SK-N-SH (cell line): ENCODE measurements around the gene PTPRA. TPM values are rescaled to one million over a fixed set of nuclear protein-coding genes. Genes with fewer than 3 reads are reported as not detected.

Experiments
- CTCF ChIA-PET: fragments of 300-600, 350-600 bp; formaldehyde crosslinking; extraction: SDS; loops from one replicate; lab custom pipeline; 2021; lab: Yijun Ruan, JAX
- POLR2A ChIA-PET: fragments of 350-600 bp; sonication (Branson Sonifier 250); formaldehyde crosslinking; extraction: SDS; loops from one replicate; lab custom pipeline; 2020; ENCODE audit warnings: antibody characterized with exemption, inconsistent platforms; lab: Yijun Ruan, JAX
- DNase-seq: peaks from one replicate; pipeline ENCODE4 v3.0.0; 2012
- H2AFZ ChIP-seq: fragments of 200-600 bp; sonication (generic); 2 replicates; pipeline ENCODE4 v1.8.1; 2016; ENCODE audit warnings: antibody characterized with exemption, mild to moderate bottlenecking, low read depth
- H3F3A ChIP-seq: fragments of 200-600 bp; sonication (generic); replicated peaks from 2 replicates; pipeline ENCODE3; 2016; ENCODE audit warnings: antibody characterized with exemption, mild to moderate bottlenecking; ENCODE audit not compliant: insufficient read depth
- H3K27ac ChIP-seq, 2 experiments: fragments of 200-500 bp in 1 of 2; fragments of 200-600 bp in 1 of 2; sonication (Bioruptor generic) in 1 of 2; sonication (generic), shearing (Covaris generic) in 1 of 2; 2 replicates each; pipeline versions ENCODE4 v1.5.1 to v1.6.1; 2014 to 2016; ENCODE audit warnings: low read depth in 2 of 2, inconsistent platforms in 1 of 2, low read length in 1 of 2, mild to moderate bottlenecking in 1 of 2, mixed read lengths in 1 of 2
- H3K27me3 ChIP-seq: fragments of 200-600 bp; sonication (generic), shearing (Covaris generic); 2 replicates; pipeline ENCODE4 v1.6.1; 2016; ENCODE audit warnings: mixed run types; ENCODE audit not compliant: insufficient read depth
- H3K36me3 ChIP-seq, 2 experiments: fragments of 200-500 bp in 1 of 2; fragments of 200-600 bp in 1 of 2; sonication (Bioruptor generic) in 1 of 2; sonication (generic) in 1 of 2; replicated peaks in 1 of 2; 2 replicates each; pipeline versions ENCODE3 to v1.5.1; 2014 to 2016; ENCODE audit warnings: low read length in 1 of 2, mild to moderate bottlenecking in 1 of 2; ENCODE audit not compliant: insufficient read depth in 2 of 2, control insufficient read depth in 1 of 2
- H3K4me1 ChIP-seq, 2 experiments: fragments of 200-500 bp in 1 of 2; fragments of 200-600 bp in 1 of 2; sonication (Bioruptor generic) in 1 of 2; sonication (generic), shearing (Covaris generic) in 1 of 2; 2 replicates each; pipeline versions ENCODE4 v1.5.1 to v1.6.1; 2014 to 2016; ENCODE audit warnings: low read depth in 1 of 2, low read length in 1 of 2, mixed run types in 1 of 2; ENCODE audit not compliant: insufficient read depth in 2 of 2, control insufficient read depth in 1 of 2
- H3K4me2 ChIP-seq: fragments of 200-600 bp; sonication (generic), shearing (Covaris generic); 2 replicates; pipeline ENCODE4 v1.6.1; 2017; ENCODE audit warnings: mixed run types
- H3K4me3 ChIP-seq, 2 experiments: fragments of 200-500 bp in 1 of 2; fragments of 200-600 bp in 1 of 2; sonication (Bioruptor generic) in 1 of 2; sonication (generic), shearing (Covaris generic) in 1 of 2; 2 replicates each; pipeline versions ENCODE4 v1.5.1 to v1.8.1; 2014 to 2016; ENCODE audit warnings: low read depth in 2 of 2, inconsistent platforms in 1 of 2, low read length in 1 of 2, mild to moderate bottlenecking in 1 of 2, mixed read lengths in 1 of 2, moderate library complexity in 1 of 2
- H3K79me2 ChIP-seq: fragments of 200-600 bp; sonication (generic); 2 replicates; pipeline ENCODE4 v1.8.1; 2017; ENCODE audit warnings: mild to moderate bottlenecking; ENCODE audit not compliant: insufficient read depth
- H3K9ac ChIP-seq: fragments of 200-600 bp; sonication (generic); 2 replicates; pipeline ENCODE4 v1.6.1; 2017; ENCODE audit warnings: mixed run types
- H3K9me2 ChIP-seq: fragments of 200-600 bp; sonication (generic); 2 replicates; pipeline ENCODE4 v1.6.1; 2017; ENCODE audit warnings: mixed run types
- H3K9me3 ChIP-seq: fragments of 200-600 bp; sonication (generic); 2 replicates; pipeline ENCODE4 v1.6.1; 2017; ENCODE audit warnings: mixed run types, mild to moderate bottlenecking, moderate library complexity
- H4K20me1 ChIP-seq: fragments of 200-600 bp; sonication (generic); 2 replicates; pipeline ENCODE4 v1.6.1; 2017; ENCODE audit warnings: mild to moderate bottlenecking, mixed run types; ENCODE audit not compliant: insufficient read depth
- CHD2 ChIP-seq: fragments of 150-350 bp; IDR thresholded peaks from 2 replicates; pipeline ENCODE4 v1.6.1; 2018; ENCODE audit warnings: low read length; ENCODE audit not compliant: partially characterized antibody
- EZH2phosphoT487 ChIP-seq: fragments of 200-600 bp; sonication (generic); IDR thresholded peaks from 2 replicates; pipeline ENCODE4 v1.6.1; 2017; ENCODE audit warnings: low read depth, mixed run types, mild to moderate bottlenecking, antibody characterized with exemption, moderate library complexity, borderline replicate concordance
- FOSL2 ChIP-seq: IDR thresholded peaks from 2 replicates; pipeline ENCODE4 v1.4.0; 2012; ENCODE audit warnings: low read depth, mild to moderate bottlenecking, moderate library complexity, borderline replicate concordance
- FOXJ3 ChIP-seq: sonication (generic); formaldehyde crosslinking; IDR thresholded peaks from 2 replicates; pipeline ENCODE4 v1.5.1; 2020; ENCODE audit warnings: mild to moderate bottlenecking, missing genetic modification reagents
- FOXM1 ChIP-seq: IDR thresholded peaks from 2 replicates; pipeline ENCODE4 v1.4.0; 2012; ENCODE audit warnings: low read depth, mild to moderate bottlenecking
- JUND ChIP-seq: IDR thresholded peaks from 2 replicates; pipeline ENCODE4 v1.4.0; 2012
- MAX ChIP-seq: IDR thresholded peaks from 2 replicates; pipeline ENCODE4 v1.4.0; 2012; ENCODE audit warnings: low read depth
- MXI1 ChIP-seq: IDR thresholded peaks from 2 replicates; pipeline ENCODE4 v1.6.1; 2012; ENCODE audit warnings: mild to moderate bottlenecking, low read depth, low read length, improper control_type of control experiment
- PBX3 ChIP-seq: IDR thresholded peaks from 2 replicates; pipeline ENCODE4; 2012
- POLR2AphosphoS5 ChIP-seq: IDR thresholded peaks from 2 replicates; pipeline ENCODE4 v1.6.1; 2012; ENCODE audit warnings: low read depth, low read length
- RAD21 ChIP-seq: IDR thresholded peaks from 2 replicates; pipeline ENCODE4 v1.6.1; 2012; ENCODE audit warnings: mild to moderate bottlenecking, low read length
- RFX5 ChIP-seq: IDR thresholded peaks from 2 replicates; pipeline ENCODE4 v1.6.1; 2012; ENCODE audit warnings: mild to moderate bottlenecking, improper control_type of control experiment, low read length
- RXRA ChIP-seq: IDR thresholded peaks from 2 replicates; pipeline ENCODE4 v1.4.0; 2012; ENCODE audit warnings: low read depth, mild to moderate bottlenecking, borderline replicate concordance
- TAF1 ChIP-seq: IDR thresholded peaks from 2 replicates; pipeline ENCODE4 v1.6.1; 2012; ENCODE audit warnings: low read depth, mild to moderate bottlenecking, low read length, moderate library complexity, borderline replicate concordance
- TCF12 ChIP-seq: IDR thresholded peaks from 2 replicates; pipeline ENCODE4 v1.4.0; 2012
- USF2 ChIP-seq: fragments of 150-350 bp; IDR thresholded peaks from 2 replicates; pipeline ENCODE4 v1.6.1; 2017; ENCODE audit warnings: antibody characterized with exemption, low read length, low read depth, borderline replicate concordance
- YY1 ChIP-seq: IDR thresholded peaks from 2 replicates; pipeline ENCODE4 v1.4.0; 2012; ENCODE audit warnings: low read depth, mild to moderate bottlenecking
- WGBS: methylation state at CpG from one replicate; pipeline ENCODE4 v1.1.6; 2017; ENCODE audit warnings: low lambda C conversion rate; 5-methylcytosine and 5-hydroxymethylcytosine counted together
- polyA plus RNA-seq, 3 experiments: library from polyadenylated mRNA; depleted of rRNA; stranded (reverse); fragments of >200 nt; gene quantifications; 2 replicates each; pipeline ENCODE4 v1.2.3, GENCODE V29; 2012
- TF ChIP-seq, protein P1 (sequence below): IDR thresholded peaks from 2 replicates; pipeline ENCODE4 v1.6.1; 2012; ENCODE audit warnings: mild to moderate bottlenecking, low read depth, low read length, moderate library complexity
- TF ChIP-seq, protein P2 (sequence below): IDR thresholded peaks from 2 replicates; pipeline ENCODE4 v1.4.0; 2012; ENCODE audit warnings: low read depth, borderline replicate concordance

Gene PTPRA
- polyA plus RNA-seq, 1 of the 3 experiments (the other 2 are of a cell fraction), result 47.6 TPM

- H3F3A ChIP-seq, result peaks cover 6% of the 10 kb centered on the region
- no peaks in the 10 kb centered on the region for H4K20me1 ChIP-seq
- H3K4me1 ChIP-seq, result no peaks in the 10 kb centered on the region
- no peak overlapping the region for H2AFZ ChIP-seq
- H3K4me3 ChIP-seq, result no peak overlapping the region
- ChIA-PET CTCF (interaction anchor here (2.1 kb wide), 1 partner anchor 10 kb away, joined by 15 read pairs; no protein-coding TSS in a partner anchor), POLR2A (no interaction called here)
- H3K9me2 ChIP-seq, result no peaks in the 10 kb centered on the region
- H3K36me3 ChIP-seq, result peaks cover 21 to 41% of the 10 kb centered on the region in 2 experiments
- no peaks in the 10 kb centered on the region for H3K27me3 ChIP-seq
- H3K27ac ChIP-seq, result peak overlapping the region in 1 of 2 experiments; percentile 23; a peak in 1 of 4 replicates
- no peak overlapping the region for H3K9ac ChIP-seq
- no peaks in the 10 kb centered on the region for H3K79me2 ChIP-seq
- WGBS, result 79% methylated on average over 1 of the region's 1 CpG
- no peaks in the 10 kb centered on the region for H3K9me3 ChIP-seq
- H3K4me2 ChIP-seq, result no peak overlapping the region
- DNase-seq, result no peak
- TF ChIP-seq FOSL2 (peak; percentile 59; the same call in 1 of the 2 replicates), TCF12 (no peak), YY1 (no peak), USF2 (no peak), JUND (peak; percentile 40; the same call in 1 of the 2 replicates), CHD2 (no peak)
These were observed 137.9 kb downstream of the PTPRA start for GRCh38 chr20:3010985-3011723.

DNA sequence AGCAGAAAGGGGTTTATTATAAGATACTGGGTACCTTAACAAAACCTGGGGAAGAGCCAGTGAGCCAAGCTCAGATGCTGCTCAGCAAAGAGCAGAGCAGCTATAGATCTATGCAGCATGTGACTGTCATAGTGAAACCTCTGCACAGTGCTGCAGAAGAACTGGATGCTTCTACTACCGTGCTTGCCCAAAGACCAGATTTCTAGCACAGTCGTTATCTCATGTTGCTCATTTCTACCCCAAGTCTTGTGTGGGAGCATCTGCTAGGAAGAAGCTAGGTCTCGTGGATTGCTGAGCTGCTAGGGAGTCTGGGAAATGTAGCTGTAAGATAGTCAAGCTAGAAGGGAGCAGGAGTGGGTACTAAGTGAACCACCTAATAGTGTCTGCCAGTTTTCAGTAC is 138.5 kb downstream of the PTPRA start:
- Histone ChIP-seq H3K9me2 (no peaks in the 10 kb centered on the region), H3K27ac (0 out of 4 replicates have a peak overlapping the region, but pooled peaks of 1 of the 2 experiments have one; percentile 23), H3F3A (peaks cover 6% of the 10 kb centered on the region), H4K20me1 (no peaks in the 10 kb centered on the region), H3K9ac (no peak overlapping the region), H3K9me3 (no peaks in the 10 kb centered on the region), H3K4me1 (no peaks in the 10 kb centered on the region), H3K4me2 (no peak overlapping the region), H2AFZ (no peak overlapping the region), H3K36me3 (peaks cover 19 to 39% of the 10 kb centered on the region in 2 experiments), H3K4me3 (no peak overlapping the region), H3K27me3 (no peaks in the 10 kb centered on the region), H3K79me2 (no peaks in the 10 kb centered on the region)
- POLR2A ChIA-PET, result no interaction called here
- 98% methylated on average over 3 of the region's 3 CpGs for WGBS
- CTCF ChIA-PET, result interaction anchor here (2.1 kb wide), 1 partner anchor 11 kb away, joined by 15 read pairs; no protein-coding TSS in a partner anchor
- no peak for DNase-seq
- TF ChIP-seq RFX5 (no peak), RXRA (no peak), FOXM1 (no peak), MAX (no peak), JUND (no peak), MXI1 (no peak), POLR2AphosphoS5 (no peak), EZH2phosphoT487 (no peak), TAF1 (no peak), FOXJ3 (CRISPR knock-in tag) (no peak), PBX3 (no peak), RAD21 (no peak), CHD2 (no peak)
- TF ChIP-seq, protein P1, sequence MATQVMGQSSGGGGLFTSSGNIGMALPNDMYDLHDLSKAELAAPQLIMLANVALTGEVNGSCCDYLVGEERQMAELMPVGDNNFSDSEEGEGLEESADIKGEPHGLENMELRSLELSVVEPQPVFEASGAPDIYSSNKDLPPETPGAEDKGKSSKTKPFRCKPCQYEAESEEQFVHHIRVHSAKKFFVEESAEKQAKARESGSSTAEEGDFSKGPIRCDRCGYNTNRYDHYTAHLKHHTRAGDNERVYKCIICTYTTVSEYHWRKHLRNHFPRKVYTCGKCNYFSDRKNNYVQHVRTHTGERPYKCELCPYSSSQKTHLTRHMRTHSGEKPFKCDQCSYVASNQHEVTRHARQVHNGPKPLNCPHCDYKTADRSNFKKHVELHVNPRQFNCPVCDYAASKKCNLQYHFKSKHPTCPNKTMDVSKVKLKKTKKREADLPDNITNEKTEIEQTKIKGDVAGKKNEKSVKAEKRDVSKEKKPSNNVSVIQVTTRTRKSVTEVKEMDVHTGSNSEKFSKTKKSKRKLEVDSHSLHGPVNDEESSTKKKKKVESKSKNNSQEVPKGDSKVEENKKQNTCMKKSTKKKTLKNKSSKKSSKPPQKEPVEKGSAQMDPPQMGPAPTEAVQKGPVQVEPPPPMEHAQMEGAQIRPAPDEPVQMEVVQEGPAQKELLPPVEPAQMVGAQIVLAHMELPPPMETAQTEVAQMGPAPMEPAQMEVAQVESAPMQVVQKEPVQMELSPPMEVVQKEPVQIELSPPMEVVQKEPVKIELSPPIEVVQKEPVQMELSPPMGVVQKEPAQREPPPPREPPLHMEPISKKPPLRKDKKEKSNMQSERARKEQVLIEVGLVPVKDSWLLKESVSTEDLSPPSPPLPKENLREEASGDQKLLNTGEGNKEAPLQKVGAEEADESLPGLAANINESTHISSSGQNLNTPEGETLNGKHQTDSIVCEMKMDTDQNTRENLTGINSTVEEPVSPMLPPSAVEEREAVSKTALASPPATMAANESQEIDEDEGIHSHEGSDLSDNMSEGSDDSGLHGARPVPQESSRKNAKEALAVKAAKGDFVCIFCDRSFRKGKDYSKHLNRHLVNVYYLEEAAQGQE, result no peak
- TF ChIP-seq, protein P2, sequence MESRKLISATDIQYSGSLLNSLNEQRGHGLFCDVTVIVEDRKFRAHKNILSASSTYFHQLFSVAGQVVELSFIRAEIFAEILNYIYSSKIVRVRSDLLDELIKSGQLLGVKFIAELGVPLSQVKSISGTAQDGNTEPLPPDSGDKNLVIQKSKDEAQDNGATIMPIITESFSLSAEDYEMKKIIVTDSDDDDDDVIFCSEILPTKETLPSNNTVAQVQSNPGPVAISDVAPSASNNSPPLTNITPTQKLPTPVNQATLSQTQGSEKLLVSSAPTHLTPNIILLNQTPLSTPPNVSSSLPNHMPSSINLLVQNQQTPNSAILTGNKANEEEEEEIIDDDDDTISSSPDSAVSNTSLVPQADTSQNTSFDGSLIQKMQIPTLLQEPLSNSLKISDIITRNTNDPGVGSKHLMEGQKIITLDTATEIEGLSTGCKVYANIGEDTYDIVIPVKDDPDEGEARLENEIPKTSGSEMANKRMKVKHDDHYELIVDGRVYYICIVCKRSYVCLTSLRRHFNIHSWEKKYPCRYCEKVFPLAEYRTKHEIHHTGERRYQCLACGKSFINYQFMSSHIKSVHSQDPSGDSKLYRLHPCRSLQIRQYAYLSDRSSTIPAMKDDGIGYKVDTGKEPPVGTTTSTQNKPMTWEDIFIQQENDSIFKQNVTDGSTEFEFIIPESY, result no peak
